K562 (cell line): Measurements from ENCODE around the gene RPL18A. TPM values are rescaled to one million over a fixed set of nuclear protein-coding genes. Genes with fewer than 3 reads are reported as not detected.

Experiments
- ATAC-seq: fragments of 200-7000 bp; cut with Tn5 transposase; 3 replicates; pipeline ENCODE4 v1.9.1; 2020; ENCODE audit warnings: moderate library complexity
- BruUV-seq: library from RNA; stranded (reverse); fragments of 400-500 nt; replicated peaks from 2 replicates; lab custom pipeline; 2021; lab: Mats Ljungman, UMichigan
- CTCF ChIA-PET: fragments of 300-600 bp; formaldehyde crosslinking; extraction: SDS; loops from one replicate; lab custom pipeline; 2021; ENCODE audit warnings: low intra/inter-chr PET ratio; lab: Yijun Ruan, JAX
- POLR2A ChIA-PET: fragments of 300-600, 350-650 bp; sonication (Branson Sonifier 250); formaldehyde crosslinking; extraction: SDS; loops from one replicate; lab custom pipeline; 2021; ENCODE audit warnings: antibody characterized with exemption, inconsistent platforms; lab: Yijun Ruan, JAX
- DNase-seq, 4 experiments: peaks; one replicate each; pipeline versions ENCODE4 v3.0.0 to v3.0.0-alpha.2; 2011 to 2018; ENCODE audit warnings: low spot score in 3 of 4, mixed read lengths in 3 of 4; ENCODE audit errors: extremely low read depth in 1 of 4
- FAIRE-seq: peaks from 2 replicates; lab custom pipeline; 2011; peaks lifted over from hg19 to GRCh38; lab: Jason Lieb, UNC
- H2AFZ ChIP-seq: 2 replicates; pipeline ENCODE4 v1.6.0; 2011; ENCODE audit warnings: low read depth, low read length, control low read depth, inconsistent platforms
- H3K27ac ChIP-seq: fragments of 200-600 bp; 3 replicates; pipeline ENCODE4 v1.8.0; 2011; ENCODE audit warnings: low read depth, mild to moderate bottlenecking, control low read depth, inconsistent platforms, low read length, moderate library complexity, mixed read lengths; ENCODE audit errors: extremely low read depth
- H3K27me3 ChIP-seq, 2 experiments: fragments of 300-600 bp in 1 of 2; 2 replicates in 1 of 2; 3 replicates in 1 of 2; pipeline versions ENCODE4 v1.6.0 to v1.8.0; 2011; ENCODE audit warnings: inconsistent platforms in 2 of 2, low read length in 2 of 2, mild to moderate bottlenecking in 1 of 2, mixed read lengths in 1 of 2, moderate library complexity in 1 of 2; ENCODE audit not compliant: control insufficient read depth in 2 of 2, insufficient read depth in 2 of 2
- H3K36me3 ChIP-seq: fragments of 300-600 bp; 3 replicates; pipeline ENCODE4 v1.8.0; 2011; ENCODE audit warnings: mild to moderate bottlenecking, low read length, inconsistent platforms; ENCODE audit not compliant: control insufficient read depth, insufficient read depth
- H3K4me1 ChIP-seq, 2 experiments: fragments of 200-600 bp in 1 of 2; replicated peaks in 1 of 2; 2 replicates in 1 of 2; 3 replicates in 1 of 2; pipeline versions ENCODE4 v1.5.1 to v1.8.0; 2011; ENCODE audit warnings: inconsistent platforms in 2 of 2, low read length in 2 of 2, mild to moderate bottlenecking in 1 of 2, mixed read lengths in 1 of 2, moderate library complexity in 1 of 2; ENCODE audit not compliant: control insufficient read depth in 2 of 2, insufficient read depth in 2 of 2
- H3K4me2 ChIP-seq: 2 replicates; pipeline ENCODE4 v1.6.1; 2011; ENCODE audit warnings: low read length, control low read depth, inconsistent platforms, mixed read lengths; ENCODE audit not compliant: insufficient read depth
- H3K4me3 ChIP-seq: fragments of 200-600 bp; sonication (generic), shearing (Covaris generic); 2 replicates; pipeline ENCODE4 v1.5.1; 2016; ENCODE audit warnings: control low read depth, inconsistent platforms
- H3K79me2 ChIP-seq: fragments of 200-600 bp; 3 replicates; pipeline ENCODE4 v1.8.0; 2011; ENCODE audit warnings: low read length, inconsistent platforms; ENCODE audit not compliant: control insufficient read depth, insufficient read depth
- H3K9ac ChIP-seq, 2 experiments: 2 replicates each; pipeline versions ENCODE4 v1.6.0 to v1.6.1; 2011; ENCODE audit warnings: low read depth in 2 of 2, low read length in 2 of 2, control low read depth in 1 of 2, inconsistent platforms in 1 of 2, mild to moderate bottlenecking in 1 of 2, mixed read lengths in 1 of 2; ENCODE audit not compliant: insufficient read depth in 1 of 2
- H3K9me1 ChIP-seq: one replicate; pipeline ENCODE4 v1.6.0; 2011; ENCODE audit warnings: inconsistent platforms, mild to moderate bottlenecking, low read length, moderate library complexity; ENCODE audit not compliant: control insufficient read depth, insufficient read depth
- H3K9me3 ChIP-seq: replicated peaks from 2 replicates; pipeline ENCODE4 v1.5.1; 2011; ENCODE audit warnings: low read depth, low read length, inconsistent platforms; ENCODE audit not compliant: control insufficient read depth, insufficient read depth
- H4K20me1 ChIP-seq: replicated peaks from 2 replicates; pipeline ENCODE4 v1.6.1; 2011; ENCODE audit warnings: low read length, inconsistent platforms, mixed read lengths; ENCODE audit not compliant: control insufficient read depth, insufficient read depth
- HNRNPUL1 ChIP-seq: fragments of 200-400 bp; formaldehyde crosslinking; IDR thresholded peaks from 2 replicates; pipeline ENCODE4 v1.6.1; 2017; ENCODE audit warnings: low read length
- LCOR ChIP-seq: sonication (generic); formaldehyde crosslinking; IDR thresholded peaks from 2 replicates; pipeline ENCODE4 v1.8.0; 2022; ENCODE audit warnings: mild to moderate bottlenecking, missing genetic modification reagents
- PML ChIP-seq: IDR thresholded peaks from 2 replicates; pipeline ENCODE4 v1.6.1; 2012; ENCODE audit warnings: low read length, inconsistent platforms
- POLR2A ChIP-seq: fragments of 450-650 bp; conservative IDR thresholded peaks from 2 replicates; pipeline ENCODE4 v1.6.1; 2016
- SUPT5H ChIP-seq: fragments of 450-650 bp; IDR thresholded peaks from 2 replicates; pipeline ENCODE4 v1.6.1; 2016
- ZNF146 ChIP-seq: IDR thresholded peaks from one replicate; pipeline ENCODE4 v1.6.1; 2018; ENCODE audit warnings: missing compliant biosample characterization; ENCODE audit not compliant: unreplicated experiment
- WGBS: fragments of 100-300 bp; shearing (Covaris generic); methylation state at CpG from one replicate; pipeline ENCODE4 v1.1.6; 2016; ENCODE audit warnings: low coverage, mixed read lengths; ENCODE audit not compliant: insufficient coverage; ENCODE audit errors: missing lambda C conversion rate; 5-methylcytosine and 5-hydroxymethylcytosine counted together
- in situ Hi-C: fragments of 300-500 bp; cut with MboI; formaldehyde crosslinking; loops from 4 replicates; pipeline ENCODE4 v1.15.0; 2018; ENCODE audit warnings: inconsistent platforms, mixed read lengths
- intact Hi-C: fragments of 100-400 bp; cut with micrococcal nuclease; formaldehyde crosslinking; loops from 2 replicates; pipeline ENCODE4 v1.14.2; 2022
- polyA plus RNA-seq, 8 experiments: library from polyadenylated mRNA; depleted of rRNA in 4 of 8; stranded (reverse) in 5 of 8; unstranded in 3 of 8; fragments of >200 nt; fragmentation: Nextera tagmentation in 2 of 8; fragmentation: Illumina TruSeq in 1 of 8; extraction: Ambion mirVana in 2 of 8; extraction: Trizol in 1 of 8; gene quantifications; 2 replicates each; pipeline versions ENCODE4 v1.2.1 to v1.2.3, GENCODE V29; 2011 to 2014; ENCODE audit warnings: inconsistent platforms in 1 of 8, missing spikeins in 1 of 8
- total RNA-seq, 7 experiments: library from RNA; depleted of rRNA in 6 of 7; stranded (reverse); fragments of >200 nt in 6 of 7; fragmentation: Illumina TruSeq in 2 of 7; extraction: Trizol in 2 of 7; gene quantifications; 2 replicates each; pipeline versions ENCODE4 v1.2.1 to v1.2.3, GENCODE V29; 2011 to 2021; ENCODE audit warnings: low replicate concordance in 1 of 7
- TF ChIP-seq, protein P1 (sequence below): fragments of 200-600 bp; sonication (generic); IDR thresholded peaks from one replicate; pipeline ENCODE4 v1.6.1; 2012; ENCODE audit warnings: mild to moderate bottlenecking, low read depth, low read length, inconsistent platforms
- TF ChIP-seq, protein P2 (sequence below): sonication (generic); formaldehyde crosslinking; IDR thresholded peaks from 2 replicates; pipeline ENCODE4 v1.8.0; 2022; ENCODE audit warnings: missing genetic modification reagents, mild to moderate bottlenecking, moderate library complexity, borderline replicate concordance

The RPL18A gene
- total and polyA plus RNA-seq, 9 of the 15 experiments (the other 6 are each of a cell fraction or from before 2014, with no cell fraction given), result 626 to 2,882 (median 1,895) TPM

DNA sequence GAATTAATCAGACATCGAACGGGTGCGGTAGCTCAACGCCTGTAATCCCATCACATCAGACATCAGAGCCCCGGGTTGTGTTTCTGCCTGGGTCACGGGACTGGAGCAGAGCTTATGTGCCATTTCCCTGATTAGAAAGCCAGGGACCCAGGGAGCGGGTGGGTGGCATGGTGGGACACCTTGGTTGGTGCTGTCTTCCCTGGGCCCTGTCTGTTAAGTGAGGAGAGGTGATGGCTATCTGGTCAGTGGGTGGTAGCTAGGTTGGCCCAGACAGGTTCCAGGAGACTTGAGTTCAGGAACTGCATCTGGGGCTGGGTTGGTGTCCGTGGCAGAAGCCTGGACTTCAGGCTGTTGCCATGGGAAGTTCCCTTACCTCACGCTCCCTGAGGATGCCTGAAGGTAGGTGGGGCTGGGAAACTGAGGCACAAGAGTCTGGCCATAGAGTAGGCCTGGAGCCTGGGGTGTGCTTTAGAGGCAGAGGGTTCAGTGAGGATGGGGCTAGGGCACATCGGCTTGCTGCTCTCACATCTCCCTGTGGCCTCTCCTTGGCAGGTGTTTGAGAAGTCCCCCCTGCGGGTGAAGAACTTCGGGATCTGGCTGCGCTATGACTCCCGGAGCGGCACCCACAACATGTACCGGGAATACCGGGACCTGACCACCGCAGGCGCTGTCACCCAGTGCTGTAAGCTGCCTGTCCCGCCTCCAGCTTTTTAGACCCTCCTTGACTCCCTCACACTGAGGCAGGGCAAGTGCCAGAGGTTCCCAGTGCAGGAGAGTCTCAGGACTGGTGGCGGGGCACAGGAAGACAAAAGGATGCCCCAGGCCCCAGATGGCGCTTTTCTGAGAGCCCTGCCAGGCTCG is 2.1 kb downstream of the RPL18A start:
- ChIA-PET POLR2A (interaction anchor here (0.7 to 4.0 kb wide), 10 partner anchors 9 to 1575 kb away, joined by 3 to 51 read pairs (median 4); partner anchors contain the start of genes CCDC124 and SLC5A5), CTCF (no interaction called here)
- intact Hi-C loops (loop anchor here (10.0 kb wide), 1 partner anchor 193 kb away; no protein-coding TSS in a partner anchor), in situ Hi-C loops (no loop called here)
- no peak overlapping the region for H2AFZ ChIP-seq
- peaks cover 43% of the 10 kb centered on the region for H3K79me2 ChIP-seq
- 45% methylated on average over 12 of the region's 23 CpGs for WGBS
- peak overlapping the region; percentile 82 for H3K4me3 ChIP-seq
- H3K36me3 ChIP-seq, result peaks cover 48% of the 10 kb centered on the region
- no peaks in the 10 kb centered on the region for H3K9me3 ChIP-seq
- H3K9me1 ChIP-seq, result peaks cover 3% of the 10 kb centered on the region
- no peak for FAIRE-seq
- peak overlapping the region; percentile 99 for H3K9ac ChIP-seq
- peak in 2 of 4 experiments; percentile 31 to 37 for DNase-seq
- peaks cover 18 to 47% of the 10 kb centered on the region in 2 experiments; a peak in 4 of 5 replicates for H3K4me1 ChIP-seq
- peaks cover 51% of the 10 kb centered on the region for H4K20me1 ChIP-seq
- no peaks in the 10 kb centered on the region for H3K27me3 ChIP-seq
- BruUV-seq, result no TSS peak
- peak overlapping the region; percentile 91 for H3K27ac ChIP-seq
- ATAC-seq, result no peak
- H3K4me2 ChIP-seq, result peak overlapping the region; percentile 100
- TF ChIP-seq PML (0 out of 2 replicates have a peak, but pooled peaks have one; percentile 30), ZNF146 (CRISPR knock-in tag) (no peak), HNRNPUL1 (peak; percentile 46), SUPT5H (no peak; the same call in none of the 2 replicates), LCOR (CRISPR knock-in tag) (0 out of 2 replicates have a peak, but pooled peaks have one; percentile 21), POLR2A (peak; percentile 51)
- TF ChIP-seq, protein P1, sequence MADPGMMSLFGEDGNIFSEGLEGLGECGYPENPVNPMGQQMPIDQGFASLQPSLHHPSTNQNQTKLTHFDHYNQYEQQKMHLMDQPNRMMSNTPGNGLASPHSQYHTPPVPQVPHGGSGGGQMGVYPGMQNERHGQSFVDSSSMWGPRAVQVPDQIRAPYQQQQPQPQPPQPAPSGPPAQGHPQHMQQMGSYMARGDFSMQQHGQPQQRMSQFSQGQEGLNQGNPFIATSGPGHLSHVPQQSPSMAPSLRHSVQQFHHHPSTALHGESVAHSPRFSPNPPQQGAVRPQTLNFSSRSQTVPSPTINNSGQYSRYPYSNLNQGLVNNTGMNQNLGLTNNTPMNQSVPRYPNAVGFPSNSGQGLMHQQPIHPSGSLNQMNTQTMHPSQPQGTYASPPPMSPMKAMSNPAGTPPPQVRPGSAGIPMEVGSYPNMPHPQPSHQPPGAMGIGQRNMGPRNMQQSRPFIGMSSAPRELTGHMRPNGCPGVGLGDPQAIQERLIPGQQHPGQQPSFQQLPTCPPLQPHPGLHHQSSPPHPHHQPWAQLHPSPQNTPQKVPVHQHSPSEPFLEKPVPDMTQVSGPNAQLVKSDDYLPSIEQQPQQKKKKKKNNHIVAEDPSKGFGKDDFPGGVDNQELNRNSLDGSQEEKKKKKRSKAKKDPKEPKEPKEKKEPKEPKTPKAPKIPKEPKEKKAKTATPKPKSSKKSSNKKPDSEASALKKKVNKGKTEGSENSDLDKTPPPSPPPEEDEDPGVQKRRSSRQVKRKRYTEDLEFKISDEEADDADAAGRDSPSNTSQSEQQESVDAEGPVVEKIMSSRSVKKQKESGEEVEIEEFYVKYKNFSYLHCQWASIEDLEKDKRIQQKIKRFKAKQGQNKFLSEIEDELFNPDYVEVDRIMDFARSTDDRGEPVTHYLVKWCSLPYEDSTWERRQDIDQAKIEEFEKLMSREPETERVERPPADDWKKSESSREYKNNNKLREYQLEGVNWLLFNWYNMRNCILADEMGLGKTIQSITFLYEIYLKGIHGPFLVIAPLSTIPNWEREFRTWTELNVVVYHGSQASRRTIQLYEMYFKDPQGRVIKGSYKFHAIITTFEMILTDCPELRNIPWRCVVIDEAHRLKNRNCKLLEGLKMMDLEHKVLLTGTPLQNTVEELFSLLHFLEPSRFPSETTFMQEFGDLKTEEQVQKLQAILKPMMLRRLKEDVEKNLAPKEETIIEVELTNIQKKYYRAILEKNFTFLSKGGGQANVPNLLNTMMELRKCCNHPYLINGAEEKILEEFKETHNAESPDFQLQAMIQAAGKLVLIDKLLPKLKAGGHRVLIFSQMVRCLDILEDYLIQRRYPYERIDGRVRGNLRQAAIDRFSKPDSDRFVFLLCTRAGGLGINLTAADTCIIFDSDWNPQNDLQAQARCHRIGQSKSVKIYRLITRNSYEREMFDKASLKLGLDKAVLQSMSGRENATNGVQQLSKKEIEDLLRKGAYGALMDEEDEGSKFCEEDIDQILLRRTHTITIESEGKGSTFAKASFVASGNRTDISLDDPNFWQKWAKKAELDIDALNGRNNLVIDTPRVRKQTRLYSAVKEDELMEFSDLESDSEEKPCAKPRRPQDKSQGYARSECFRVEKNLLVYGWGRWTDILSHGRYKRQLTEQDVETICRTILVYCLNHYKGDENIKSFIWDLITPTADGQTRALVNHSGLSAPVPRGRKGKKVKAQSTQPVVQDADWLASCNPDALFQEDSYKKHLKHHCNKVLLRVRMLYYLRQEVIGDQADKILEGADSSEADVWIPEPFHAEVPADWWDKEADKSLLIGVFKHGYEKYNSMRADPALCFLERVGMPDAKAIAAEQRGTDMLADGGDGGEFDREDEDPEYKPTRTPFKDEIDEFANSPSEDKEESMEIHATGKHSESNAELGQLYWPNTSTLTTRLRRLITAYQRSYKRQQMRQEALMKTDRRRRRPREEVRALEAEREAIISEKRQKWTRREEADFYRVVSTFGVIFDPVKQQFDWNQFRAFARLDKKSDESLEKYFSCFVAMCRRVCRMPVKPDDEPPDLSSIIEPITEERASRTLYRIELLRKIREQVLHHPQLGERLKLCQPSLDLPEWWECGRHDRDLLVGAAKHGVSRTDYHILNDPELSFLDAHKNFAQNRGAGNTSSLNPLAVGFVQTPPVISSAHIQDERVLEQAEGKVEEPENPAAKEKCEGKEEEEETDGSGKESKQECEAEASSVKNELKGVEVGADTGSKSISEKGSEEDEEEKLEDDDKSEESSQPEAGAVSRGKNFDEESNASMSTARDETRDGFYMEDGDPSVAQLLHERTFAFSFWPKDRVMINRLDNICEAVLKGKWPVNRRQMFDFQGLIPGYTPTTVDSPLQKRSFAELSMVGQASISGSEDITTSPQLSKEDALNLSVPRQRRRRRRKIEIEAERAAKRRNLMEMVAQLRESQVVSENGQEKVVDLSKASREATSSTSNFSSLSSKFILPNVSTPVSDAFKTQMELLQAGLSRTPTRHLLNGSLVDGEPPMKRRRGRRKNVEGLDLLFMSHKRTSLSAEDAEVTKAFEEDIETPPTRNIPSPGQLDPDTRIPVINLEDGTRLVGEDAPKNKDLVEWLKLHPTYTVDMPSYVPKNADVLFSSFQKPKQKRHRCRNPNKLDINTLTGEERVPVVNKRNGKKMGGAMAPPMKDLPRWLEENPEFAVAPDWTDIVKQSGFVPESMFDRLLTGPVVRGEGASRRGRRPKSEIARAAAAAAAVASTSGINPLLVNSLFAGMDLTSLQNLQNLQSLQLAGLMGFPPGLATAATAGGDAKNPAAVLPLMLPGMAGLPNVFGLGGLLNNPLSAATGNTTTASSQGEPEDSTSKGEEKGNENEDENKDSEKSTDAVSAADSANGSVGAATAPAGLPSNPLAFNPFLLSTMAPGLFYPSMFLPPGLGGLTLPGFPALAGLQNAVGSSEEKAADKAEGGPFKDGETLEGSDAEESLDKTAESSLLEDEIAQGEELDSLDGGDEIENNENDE, result peak; percentile 63
- TF ChIP-seq, protein P2, sequence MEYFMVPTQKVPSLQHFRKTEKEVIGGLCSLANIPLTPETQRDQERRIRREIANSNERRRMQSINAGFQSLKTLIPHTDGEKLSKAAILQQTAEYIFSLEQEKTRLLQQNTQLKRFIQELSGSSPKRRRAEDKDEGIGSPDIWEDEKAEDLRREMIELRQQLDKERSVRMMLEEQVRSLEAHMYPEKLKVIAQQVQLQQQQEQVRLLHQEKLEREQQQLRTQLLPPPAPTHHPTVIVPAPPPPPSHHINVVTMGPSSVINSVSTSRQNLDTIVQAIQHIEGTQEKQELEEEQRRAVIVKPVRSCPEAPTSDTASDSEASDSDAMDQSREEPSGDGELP, result 0 out of 2 replicates have a peak, but pooled peaks have one; percentile 27
